Measurements from ENCODE around the gene MT3.

Gene MT3

GRCh38 chr16:56589141-56590039 is at the start of gene MT3:
Gene MT3 (plus strand): TSS chr16:56589528. CDS start chr16:56589591, 63 bp downstream.
- DNase-seq (ENCODE audit: low read depth in 3 of 3) = peak in 1 of 3 experiments; percentile 20

- no peak for DNase-seq (ENCODE audit: low read depth in 3 of 3)
Observed at GRCh38 chr16:56539656-56540055, 49.7 kb upstream of the MT3 start.

GRCh38 chr16:56542039-56542438 is 47.3 kb upstream of the MT3 start:
- DNase-seq (ENCODE audit: low read depth in 3 of 3) = no peak

- no peak for DNase-seq (ENCODE audit: low read depth in 3 of 3)
Observed at GRCh38 chr16:56547120-56547948, 42.0 kb upstream of the MT3 start.

- DNase-seq (ENCODE audit: low read depth in 3 of 3) = no peak
Observed at GRCh38 chr16:56547949-56548567, 41.3 kb upstream of the MT3 start.

- no peak for DNase-seq (ENCODE audit: low read depth in 3 of 3)
Observed at GRCh38 chr16:56549161-56549560, 40.2 kb upstream of the MT3 start.

- no peak for DNase-seq (ENCODE audit: low read depth in 3 of 3)
Observed at GRCh38 chr16:56549744-56550385, 39.5 kb upstream of the MT3 start.

- no peak for DNase-seq (ENCODE audit: low read depth in 3 of 3)
Observed at GRCh38 chr16:56551796-56552738, 37.3 kb upstream of the MT3 start.

- DNase-seq (ENCODE audit: low read depth in 3 of 3) = no peak
Observed at GRCh38 chr16:56554441-56554840, 34.9 kb upstream of the MT3 start.

- no peak for DNase-seq (ENCODE audit: low read depth in 3 of 3)
Observed at GRCh38 chr16:56558024-56558747, 31.1 kb upstream of the MT3 start.

- DNase-seq (ENCODE audit: low read depth in 3 of 3) = no peak
Observed at GRCh38 chr16:56559109-56559508, 30.2 kb upstream of the MT3 start.

GRCh38 chr16:56560447-56560846 is 28.9 kb upstream of the MT3 start:
- DNase-seq (ENCODE audit: low read depth in 3 of 3) = no peak

GRCh38 chr16:56561126-56561525 is 28.2 kb upstream of the MT3 start:
- no peak for DNase-seq (ENCODE audit: low read depth in 3 of 3)

GRCh38 chr16:56564793-56565477 is 24.4 kb upstream of the MT3 start, which contains the start of gene MT4:
Gene MT4 (plus strand): TSS chr16:56565073. CDS start chr16:56565129, 56 bp downstream.
- DNase-seq (ENCODE audit: low read depth in 3 of 3) = no peak

- no peak for DNase-seq (ENCODE audit: low read depth in 3 of 3)
Observed at GRCh38 chr16:56569971-56570370, 19.4 kb upstream of the MT3 start.

GRCh38 chr16:56571525-56571924 is 17.8 kb upstream of the MT3 start:
- no peak for DNase-seq (ENCODE audit: low read depth in 3 of 3)

GRCh38 chr16:56574625-56575024 is 14.7 kb upstream of the MT3 start:
- DNase-seq (ENCODE audit: low read depth in 3 of 3) = no peak

GRCh38 chr16:56576585-56577299 is 12.6 kb upstream of the MT3 start:
- peak; percentile 72 to 81 (median 81) for DNase-seq (ENCODE audit: low read depth in 3 of 3)

GRCh38 chr16:56577300-56577625 is 12.1 kb upstream of the MT3 start:
- no peak for DNase-seq (ENCODE audit: low read depth in 3 of 3)

All from stimulated activated CD4-positive, alpha-beta T cell treated with anti-CD3 and anti-CD28 coated beads, TNF-alpha, amount 100 ng/mL, for 4 hours (primary cell).